ENCODE results near the gene KCNJ5.

GRCh38 chr11:128903248-128904061 lies 12.3 kb downstream of the KCNJ5 start:
- TF ChIP-seq USF2 (IDR thresholded peaks at IDR 0.05; ENCODE audit: low read depth, low read length) (no peak), CTCF (conservative IDR thresholded peaks at IDR 0.05; ENCODE audit: low read depth, low read length) (no peak), FOS (IDR thresholded peaks at IDR 0.05; ENCODE audit: low read depth, low read length) (no peak), BHLHE40 (IDR thresholded peaks at IDR 0.05; ENCODE audit: low read depth, low read length) (no peak), RAD21 (IDR thresholded peaks at IDR 0.05; ENCODE audit: low read length) (no peak), POLR2A (IDR thresholded peaks at IDR 0.05; ENCODE audit: low read depth, low read length) (no peak), MXI1 (IDR thresholded peaks at IDR 0.05; ENCODE audit: borderline replicate concordance, low read depth, low read length) (no peak)
